ENCODE data around the gene RALGAPA1.

The RALGAPA1 gene

DNA sequence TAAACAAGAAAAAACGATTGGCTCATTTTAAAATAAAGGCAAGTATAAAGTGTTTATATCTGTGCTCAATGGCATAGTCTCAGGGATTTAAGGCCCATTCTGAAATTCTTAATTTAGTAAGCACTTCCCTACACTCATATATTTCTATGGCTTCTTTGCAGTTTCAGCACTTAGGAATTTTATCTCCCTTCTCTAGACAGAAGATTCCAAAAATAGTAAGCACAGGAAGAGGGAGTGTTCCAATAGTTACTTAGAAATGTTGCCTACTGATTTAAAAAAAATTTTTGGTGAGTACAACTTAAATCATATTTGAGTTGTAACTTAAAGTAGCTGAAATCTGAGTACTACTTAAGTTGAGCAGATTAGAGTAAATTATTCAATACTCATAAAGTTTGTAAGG lies 255.3 kb downstream of the RALGAPA1 start:
- Histone ChIP-seq H3K36me3 (ENCODE audit: insufficient read depth, low read depth, low read length) (no peaks in the 10 kb centered on the region), H3K9me3 (ENCODE audit: insufficient read depth, low read depth, low read length) (no peaks in the 10 kb centered on the region), H3K27me3 (ENCODE audit: insufficient read depth, low read length) (no peaks in the 10 kb centered on the region), H3K4me1 (ENCODE audit: insufficient read depth, low read length) (peaks cover 12% of the 10 kb centered on the region; the same call in 1 of the 2 replicates), H3K27ac (ENCODE audit: low read length) (no peak overlapping the region), H3K4me3 (ENCODE audit: low read length) (no peak overlapping the region), H3K9ac (ENCODE audit: low read depth, low read length) (no peak overlapping the region)

DNA sequence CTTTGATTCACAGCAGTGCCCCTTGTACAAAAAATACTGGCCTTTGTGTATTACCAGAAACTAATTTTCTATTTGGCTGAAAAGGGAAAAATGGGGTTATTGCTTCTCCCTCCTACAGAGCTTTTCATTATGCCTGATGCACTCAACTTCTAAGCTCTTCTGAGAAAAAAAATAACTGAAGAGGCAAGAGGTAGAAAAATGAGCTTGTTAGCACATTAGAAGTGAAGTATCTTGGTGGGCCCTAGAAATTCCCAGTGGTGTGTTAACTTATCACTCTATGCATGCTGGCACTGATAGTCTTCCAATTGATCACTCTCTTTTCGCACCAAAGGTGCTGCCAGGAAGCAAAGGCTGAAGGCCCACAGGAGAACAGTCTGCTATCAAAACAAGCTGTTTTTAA lies 258.0 kb downstream of the RALGAPA1 start:
- H3K4me1 ChIP-seq (ENCODE audit: insufficient read depth, low read length) = peaks cover 3% of the 10 kb centered on the region; the same call in 1 of the 2 replicates
- no peaks in the 10 kb centered on the region for H3K36me3 ChIP-seq (ENCODE audit: insufficient read depth, low read depth, low read length)
- no peak overlapping the region for H3K27ac ChIP-seq (ENCODE audit: low read length)
- H3K9ac ChIP-seq (ENCODE audit: low read depth, low read length) = no peak overlapping the region
- no peaks in the 10 kb centered on the region for H3K27me3 ChIP-seq (ENCODE audit: insufficient read depth, low read length)
- H3K4me3 ChIP-seq (ENCODE audit: low read length) = no peak overlapping the region
- H3K9me3 ChIP-seq (ENCODE audit: insufficient read depth, low read depth, low read length) = no peaks in the 10 kb centered on the region

DNA sequence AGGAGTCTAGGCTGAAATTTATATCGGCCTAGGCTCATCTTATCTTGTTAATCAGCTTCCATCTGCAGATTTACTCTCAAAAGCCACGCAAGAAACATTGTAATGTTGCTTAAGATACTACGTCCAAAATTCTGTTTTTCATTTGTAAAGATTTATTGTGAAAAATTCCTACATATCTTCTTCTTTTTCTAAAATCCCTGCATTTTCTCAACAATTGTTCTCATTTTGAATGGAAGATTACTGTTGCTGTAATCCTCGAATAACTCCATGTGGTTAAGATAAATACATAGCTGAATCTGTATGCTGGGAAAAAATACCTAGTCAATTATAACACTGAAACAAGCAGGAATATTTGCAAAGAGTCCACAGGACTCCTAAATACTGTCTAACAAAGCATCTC lies 259.5 kb downstream of the RALGAPA1 start:
- Histone ChIP-seq H3K27me3 (ENCODE audit: insufficient read depth, low read length) (no peaks in the 10 kb centered on the region), H3K36me3 (ENCODE audit: insufficient read depth, low read depth, low read length) (no peaks in the 10 kb centered on the region), H3K9me3 (ENCODE audit: insufficient read depth, low read depth, low read length) (no peaks in the 10 kb centered on the region), H3K4me3 (ENCODE audit: low read length) (no peak overlapping the region), H3K9ac (ENCODE audit: low read depth, low read length) (no peak overlapping the region), H3K27ac (ENCODE audit: low read length) (no peak overlapping the region), H3K4me1 (ENCODE audit: insufficient read depth, low read length) (peaks cover 3% of the 10 kb centered on the region; the same call in 1 of the 2 replicates)

DNA sequence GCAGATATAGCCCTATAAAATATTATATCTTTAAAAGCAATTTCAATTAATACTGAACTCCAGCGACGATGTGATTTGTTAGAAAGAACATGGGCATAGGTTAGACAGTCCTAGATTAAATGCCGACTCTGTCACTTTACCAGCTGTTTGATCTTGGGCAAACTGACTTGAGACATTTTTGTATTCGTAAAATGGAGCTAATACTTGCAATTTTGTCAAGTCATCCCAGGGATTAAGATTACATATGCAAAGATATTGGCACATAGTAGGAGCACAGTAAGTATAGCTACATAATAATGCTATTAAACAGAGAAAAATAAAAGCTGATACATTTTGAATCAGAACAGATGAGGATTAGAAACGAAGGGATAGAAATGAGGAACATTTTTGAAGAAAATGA lies 266.1 kb downstream of the RALGAPA1 start:
- Histone ChIP-seq H3K4me1 (ENCODE audit: insufficient read depth, low read length) (no peaks in the 10 kb centered on the region), H3K4me3 (ENCODE audit: low read length) (no peak overlapping the region), H3K36me3 (ENCODE audit: insufficient read depth, low read depth, low read length) (no peaks in the 10 kb centered on the region), H3K9me3 (ENCODE audit: insufficient read depth, low read depth, low read length) (no peaks in the 10 kb centered on the region), H3K9ac (ENCODE audit: low read depth, low read length) (no peak overlapping the region), H3K27ac (ENCODE audit: low read length) (no peak overlapping the region), H3K27me3 (ENCODE audit: insufficient read depth, low read length) (no peaks in the 10 kb centered on the region)

DNA sequence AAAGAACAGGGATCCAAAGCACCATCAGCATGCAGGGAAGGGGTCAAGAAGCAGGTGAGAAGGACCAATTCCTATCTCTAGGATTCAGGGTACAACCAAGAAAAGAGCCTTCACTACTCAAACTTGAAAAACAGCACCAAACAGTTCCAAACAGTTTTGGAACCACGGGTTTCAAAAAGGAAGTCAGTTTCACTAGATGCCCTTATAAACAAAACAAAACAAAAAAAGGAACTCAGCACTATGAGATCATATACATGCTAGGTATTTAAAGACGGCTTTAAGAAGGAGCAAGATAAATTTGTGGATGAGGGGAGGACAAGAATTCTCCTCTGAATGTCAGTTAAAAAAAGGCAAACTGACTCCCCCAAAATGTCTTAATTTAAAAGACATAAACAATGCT lies 269.1 kb downstream of the RALGAPA1 start:
- Histone ChIP-seq H3K9me3 (ENCODE audit: insufficient read depth, low read depth, low read length) (no peaks in the 10 kb centered on the region), H3K36me3 (ENCODE audit: insufficient read depth, low read depth, low read length) (no peaks in the 10 kb centered on the region), H3K27ac (ENCODE audit: low read length) (no peak overlapping the region), H3K27me3 (ENCODE audit: insufficient read depth, low read length) (peaks cover 27% of the 10 kb centered on the region), H3K9ac (ENCODE audit: low read depth, low read length) (no peak overlapping the region), H3K4me3 (ENCODE audit: low read length) (no peak overlapping the region), H3K4me1 (ENCODE audit: insufficient read depth, low read length) (peaks cover 4% of the 10 kb centered on the region; the same call in 1 of the 2 replicates)

DNA sequence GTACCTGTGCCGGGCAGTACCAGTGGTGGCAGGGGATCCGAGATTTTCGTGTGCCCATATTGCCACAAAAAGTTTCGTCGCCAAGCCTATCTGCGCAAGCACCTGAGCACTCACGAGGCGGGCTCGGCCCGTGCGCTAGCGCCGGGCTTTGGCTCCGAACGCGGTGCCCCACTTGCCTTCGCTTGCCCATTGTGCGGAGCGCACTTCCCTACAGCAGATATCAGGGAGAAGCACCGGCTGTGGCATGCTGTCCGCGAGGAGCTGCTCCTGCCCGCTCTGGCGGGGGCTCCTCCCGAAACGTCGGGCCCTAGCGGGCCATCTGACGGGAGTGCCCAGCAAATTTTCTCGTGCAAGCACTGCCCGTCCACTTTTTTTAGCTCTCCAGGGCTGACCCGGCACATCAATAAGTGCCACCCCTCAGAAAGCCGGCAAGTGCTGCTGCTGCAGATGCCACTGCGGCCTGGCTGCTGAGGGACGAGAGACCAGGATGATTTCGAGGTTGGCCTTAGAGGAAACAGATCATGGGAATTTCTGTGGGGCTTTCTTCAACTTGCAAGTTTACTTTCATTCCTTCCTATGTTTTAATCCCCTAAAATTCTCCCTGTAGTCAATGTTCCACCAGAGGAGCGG lies 273.5 kb downstream of the RALGAPA1 start:
- H3K36me3 ChIP-seq (ENCODE audit: insufficient read depth, low read depth, low read length) = no peaks in the 10 kb centered on the region
- H3K9ac ChIP-seq (ENCODE audit: low read depth, low read length) = no peak overlapping the region
- H3K27me3 ChIP-seq (ENCODE audit: insufficient read depth, low read length) = peaks cover 70% of the 10 kb centered on the region
- H3K27ac ChIP-seq (ENCODE audit: low read length) = no peak overlapping the region
- peaks cover 4% of the 10 kb centered on the region; the same call in 1 of the 2 replicates for H3K4me1 ChIP-seq (ENCODE audit: insufficient read depth, low read length)
- no peaks in the 10 kb centered on the region for H3K9me3 ChIP-seq (ENCODE audit: insufficient read depth, low read depth, low read length)
- H3K4me3 ChIP-seq (ENCODE audit: low read length) = peak overlapping the region; percentile 63

DNA sequence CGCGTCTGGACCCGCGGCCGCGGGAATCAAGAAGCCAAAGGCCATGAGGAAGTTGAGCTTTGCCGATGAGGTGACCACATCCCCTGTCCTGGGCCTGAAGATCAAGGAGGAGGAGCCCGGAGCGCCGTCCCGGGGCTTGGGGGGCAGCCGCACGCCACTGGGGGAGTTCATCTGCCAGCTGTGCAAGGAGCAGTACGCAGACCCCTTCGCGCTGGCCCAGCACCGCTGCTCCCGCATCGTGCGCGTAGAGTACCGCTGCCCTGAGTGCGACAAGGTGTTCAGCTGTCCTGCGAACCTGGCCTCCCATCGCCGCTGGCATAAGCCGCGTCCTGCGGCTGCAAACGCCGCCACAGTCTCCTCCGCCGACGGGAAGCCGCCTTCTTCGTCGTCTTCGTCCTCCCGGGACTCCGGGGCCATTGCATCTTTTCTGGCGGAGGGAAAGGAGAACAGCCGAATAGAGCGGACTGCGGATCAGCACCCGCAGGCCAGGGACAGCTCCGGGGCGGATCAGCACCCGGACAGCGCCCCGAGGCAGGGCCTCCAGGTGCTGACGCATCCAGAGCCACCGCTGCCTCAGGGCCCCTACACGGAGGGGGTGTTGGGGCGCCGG lies 274.1 kb downstream of the RALGAPA1 start:
- Histone ChIP-seq H3K4me3 (ENCODE audit: low read length) (peak overlapping the region; percentile 63), H3K4me1 (ENCODE audit: insufficient read depth, low read length) (peaks cover 4% of the 10 kb centered on the region; the same call in 1 of the 2 replicates), H3K27ac (ENCODE audit: low read length) (no peak overlapping the region), H3K9me3 (ENCODE audit: insufficient read depth, low read depth, low read length) (no peaks in the 10 kb centered on the region), H3K36me3 (ENCODE audit: insufficient read depth, low read depth, low read length) (no peaks in the 10 kb centered on the region), H3K27me3 (ENCODE audit: insufficient read depth, low read length) (peaks cover 77% of the 10 kb centered on the region), H3K9ac (ENCODE audit: low read depth, low read length) (no peak overlapping the region)

DNA sequence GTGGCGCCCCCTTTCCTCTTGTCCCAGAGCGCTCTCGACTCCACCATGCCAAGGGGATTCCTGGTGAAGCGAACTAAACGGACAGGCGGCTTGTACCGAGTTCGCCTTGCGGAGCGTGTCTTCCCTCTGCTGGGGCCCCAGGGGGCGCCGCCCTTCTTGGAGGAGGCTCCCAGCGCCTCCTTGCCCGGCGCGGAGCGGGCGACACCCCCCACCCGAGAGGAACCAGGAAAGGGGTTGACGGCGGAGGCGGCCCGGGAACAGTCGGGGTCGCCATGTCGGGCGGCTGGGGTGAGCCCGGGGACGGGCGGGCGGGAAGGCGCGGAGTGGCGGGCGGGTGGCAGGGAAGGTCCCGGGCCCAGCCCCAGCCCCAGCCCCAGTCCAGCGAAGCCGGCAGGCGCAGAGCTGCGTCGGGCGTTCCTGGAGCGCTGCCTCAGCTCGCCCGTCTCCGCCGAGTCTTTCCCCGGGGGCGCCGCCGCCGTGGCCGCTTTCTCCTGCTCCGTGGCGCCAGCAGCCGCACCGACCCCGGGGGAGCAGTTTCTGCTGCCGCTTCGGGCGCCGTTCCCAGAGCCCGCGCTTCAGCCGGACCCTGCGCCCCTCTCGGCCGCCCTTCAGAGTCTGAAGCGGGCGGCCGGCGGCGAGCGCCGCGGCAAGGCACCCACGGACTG lies 274.8 kb downstream of the RALGAPA1 start:
- H3K4me1 ChIP-seq (ENCODE audit: insufficient read depth, low read length) = peaks cover 4% of the 10 kb centered on the region; the same call in 1 of the 2 replicates
- peak overlapping the region; percentile 76 for H3K4me3 ChIP-seq (ENCODE audit: low read length)
- no peak overlapping the region for H3K9ac ChIP-seq (ENCODE audit: low read depth, low read length)
- no peaks in the 10 kb centered on the region for H3K36me3 ChIP-seq (ENCODE audit: insufficient read depth, low read depth, low read length)
- H3K27ac ChIP-seq (ENCODE audit: low read length) = no peak overlapping the region
- H3K27me3 ChIP-seq (ENCODE audit: insufficient read depth, low read length) = peaks cover 83% of the 10 kb centered on the region
- no peaks in the 10 kb centered on the region for H3K9me3 ChIP-seq (ENCODE audit: insufficient read depth, low read depth, low read length)

DNA sequence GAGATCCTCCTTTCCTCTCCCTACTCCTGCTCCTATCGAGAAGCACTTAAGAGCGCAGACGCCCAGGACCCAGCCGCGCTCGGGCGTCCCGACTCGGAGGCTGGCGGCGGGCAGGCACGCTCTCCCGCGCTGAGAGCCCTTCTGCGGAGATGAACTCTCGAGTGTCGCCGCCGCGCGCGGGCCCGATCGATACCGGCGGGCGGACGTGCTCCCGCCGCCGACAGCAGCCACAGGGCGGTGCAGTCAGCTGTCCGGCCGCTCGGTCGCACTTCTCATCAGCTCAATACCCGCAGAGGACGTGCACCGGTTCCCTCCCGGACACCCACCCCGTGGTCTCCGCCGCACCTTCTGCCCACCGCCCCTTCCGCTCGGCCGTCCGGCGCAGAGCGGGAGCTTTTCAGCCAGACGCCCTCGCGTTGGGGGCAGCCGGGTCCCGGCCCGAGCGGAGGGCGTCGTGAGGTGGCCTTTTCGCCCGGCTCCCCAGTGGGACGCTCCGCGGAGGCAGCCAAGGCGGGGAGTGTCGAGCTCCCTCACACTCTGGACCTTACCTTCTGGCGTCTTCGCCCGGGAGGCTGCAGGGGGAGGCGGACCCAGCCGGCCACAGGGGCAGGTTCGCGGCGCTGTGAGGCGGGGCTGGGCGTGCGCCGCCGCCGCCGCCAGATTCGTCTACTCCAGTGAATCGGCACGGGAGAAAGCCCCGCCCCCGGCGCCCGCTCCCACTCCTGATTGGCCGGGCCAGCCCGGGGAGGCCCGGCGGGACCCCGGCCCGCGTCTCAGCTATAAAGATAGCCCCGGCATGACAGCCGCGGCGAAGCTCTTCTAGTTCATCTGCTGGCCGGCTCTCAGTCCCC lies 275.5 kb downstream of the RALGAPA1 start, which contains the start of gene INSM2:
TSS of gene INSM2 (plus strand) at position 808 of the 851 bp plus-strand sequence. CDS start 89 bp downstream, outside the sequence.
- H3K9ac ChIP-seq (ENCODE audit: low read depth, low read length) = no peak within 1 kb of the TSS
- no peak within 1 kb of the TSS for H3K27ac ChIP-seq (ENCODE audit: low read length)
- peaks cover 4% of the 10 kb centered on the region; the same call in 1 of the 2 replicates for H3K4me1 ChIP-seq (ENCODE audit: insufficient read depth, low read length)

DNA sequence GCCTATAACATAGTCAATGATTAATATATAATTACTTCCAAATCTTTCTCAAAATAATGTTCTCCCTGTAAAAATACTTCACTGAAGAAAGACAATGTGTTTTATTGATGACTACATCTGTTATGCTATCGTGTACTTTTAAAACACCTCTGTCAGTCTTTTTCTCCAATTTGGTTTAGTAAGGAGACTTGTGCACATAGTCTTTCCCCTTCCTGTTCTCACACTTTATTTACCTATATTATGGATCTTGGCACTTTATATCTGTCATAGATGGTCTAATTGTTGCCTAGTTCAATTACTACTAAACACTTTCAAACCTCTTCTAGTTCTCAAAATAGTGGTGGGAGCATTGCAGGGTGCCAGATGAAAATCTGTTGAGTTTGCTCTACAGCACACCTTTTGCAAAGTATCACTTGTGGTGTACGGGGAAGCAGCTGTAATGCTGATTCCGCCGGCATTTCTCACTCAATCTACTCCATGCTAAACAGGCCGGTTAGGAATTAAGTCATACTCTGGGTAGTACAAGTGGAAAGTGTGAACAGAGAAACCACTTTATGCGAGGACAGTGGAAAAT lies 276.2 kb downstream of the RALGAPA1 start:
- H3K27ac ChIP-seq (ENCODE audit: low read length) = no peak overlapping the region
- H3K36me3 ChIP-seq (ENCODE audit: insufficient read depth, low read depth, low read length) = no peaks in the 10 kb centered on the region
- H3K4me3 ChIP-seq (ENCODE audit: low read length) = peak overlapping the region; percentile 76
- no peaks in the 10 kb centered on the region for H3K9me3 ChIP-seq (ENCODE audit: insufficient read depth, low read depth, low read length)
- no peak overlapping the region for H3K9ac ChIP-seq (ENCODE audit: low read depth, low read length)
- H3K27me3 ChIP-seq (ENCODE audit: insufficient read depth, low read length) = peaks cover 96% of the 10 kb centered on the region
- H3K4me1 ChIP-seq (ENCODE audit: insufficient read depth, low read length) = peaks cover 4% of the 10 kb centered on the region; the same call in 1 of the 2 replicates

More for the DNA sequence above, 275.5 kb downstream of the RALGAPA1 start, which contains the start of gene INSM2:
- H3K36me3 ChIP-seq (ENCODE audit: insufficient read depth, low read depth, low read length) = no peaks in the 10 kb centered on the region
- peak within 1 kb of the TSS; percentile 76 for H3K4me3 ChIP-seq (ENCODE audit: low read length)
- no peaks in the 10 kb centered on the region for H3K9me3 ChIP-seq (ENCODE audit: insufficient read depth, low read depth, low read length)
- peaks cover 91% of the 10 kb centered on the region for H3K27me3 ChIP-seq (ENCODE audit: insufficient read depth, low read length)

Data from iPS-20b (cell line).